Spleen (tissue), 11 donors: ENCODE data around the gene ZFX. TPM values are rescaled to one million over a fixed set of nuclear protein-coding genes. Genes with fewer than 3 reads are reported as not detected.

ENCODE experiments used
- DNase-seq: peaks from one replicate; pipeline ENCODE4 v3.0.0-alpha.2; 2020
- H3K27ac ChIP-seq, 8 donors: fragments of 200-600 bp; sonication (generic) in 7 of 8; 1 replicate in 4 of 8; 2 replicates in 4 of 8; pipeline versions ENCODE4 v1.5.0 to v1.8.0; 2016 to 2021; ENCODE audit warnings: inconsistent platforms in 4 of 8, mild to moderate bottlenecking in 4 of 8, moderate library complexity in 1 of 8
- H3K27me3 ChIP-seq, 7 donors: fragments of 200-600 bp; sonication (generic) in 6 of 7; replicated peaks in 1 of 7; 1 replicate in 4 of 7; 2 replicates in 3 of 7; pipeline versions ENCODE4 v1.5.0 to v1.8.0; 2016 to 2021; ENCODE audit warnings: inconsistent platforms in 3 of 7, mild to moderate bottlenecking in 1 of 7
- H3K36me3 ChIP-seq, 6 donors: fragments of 200-600 bp; sonication (generic) in 5 of 6; 1 replicate in 4 of 6; 2 replicates in 2 of 6; pipeline versions ENCODE4 v1.5.0 to v1.8.0; 2016 to 2021; ENCODE audit warnings: inconsistent platforms in 2 of 6
- H3K4me1 ChIP-seq, 6 donors: fragments of 200-600 bp; sonication (generic) in 5 of 6; 1 replicate in 3 of 6; 2 replicates in 3 of 6; pipeline versions ENCODE4 v1.5.0 to v1.8.0; 2016 to 2021; ENCODE audit warnings: inconsistent platforms in 3 of 6
- H3K4me3 ChIP-seq, 8 donors: fragments of 200-600 bp; sonication (generic) in 7 of 8; 1 replicate in 4 of 8; 2 replicates in 4 of 8; pipeline versions ENCODE4 v1.5.0 to v1.8.0; 2016 to 2021; ENCODE audit warnings: inconsistent platforms in 4 of 8, mild to moderate bottlenecking in 4 of 8, moderate library complexity in 2 of 8
- H3K9me3 ChIP-seq, 8 donors: fragments of 200-600 bp; sonication (generic) in 7 of 8; 1 replicate in 4 of 8; 2 replicates in 4 of 8; pipeline versions ENCODE4 v1.5.0 to v1.8.0; 2016 to 2021; ENCODE audit warnings: inconsistent platforms in 4 of 8
- CTCF ChIP-seq, 11 experiments: fragments of 200-600 bp in 7 of 11; fragments of 450-650 bp in 4 of 11; sonication (generic) in 4 of 11; IDR thresholded peaks in 8 of 11; conservative IDR thresholded peaks in 3 of 11; 1 replicate in 7 of 11; 2 replicates in 4 of 11; pipeline versions ENCODE4 v1.4.0 to v1.8.0; 2016 to 2021; ENCODE audit warnings: antibody characterized with exemption in 11 of 11, inconsistent platforms in 4 of 11, mild to moderate bottlenecking in 1 of 11
- POLR2A ChIP-seq, 3 donors: fragments of 450-650 bp; IDR thresholded peaks; one replicate each; pipeline ENCODE4 v1.5.1; 2017; ENCODE audit warnings: antibody characterized with exemption in 3 of 3, mild to moderate bottlenecking in 1 of 3
- POLR2AphosphoS5 ChIP-seq, 3 donors: sonication (generic); formaldehyde crosslinking; IDR thresholded peaks; one replicate each; pipeline ENCODE4 v1.5.1; 2017; ENCODE audit warnings: antibody characterized with exemption in 3 of 3
- WGBS, 5 donors: extraction: QIAGEN DNeasy Blood & Tissue Kit in 3 of 5; methylation state at CpG; one replicate each; pipeline versions ENCODE4 v1.1.5 to v1.1.7; 2013 to 2018; 5-methylcytosine and 5-hydroxymethylcytosine counted together
- intact Hi-C: fragments of 100-400 bp; cut with DNase I; formaldehyde crosslinking; loops from one replicate; pipeline ENCODE4 v1.15.0; 2023; ENCODE audit warnings: low total_unique reads
- polyA plus RNA-seq, 3 donors: library from polyadenylated mRNA; stranded (reverse); fragments of 200-250 nt; gene quantifications; one replicate each; pipeline ENCODE4 v1.2.1, GENCODE V29; 2013
- total RNA-seq, 7 donors: library from RNA; depleted of rRNA in 3 of 7; stranded (reverse); fragments of >200 nt in 3 of 7; fragmentation: NEBNext Ultra II Directional in 4 of 7; extraction: Animal tissue kit (Norgen Biotek cat#: 25700) in 4 of 7; gene quantifications; one replicate each; pipeline versions ENCODE4 v1.1.0 to v1.2.1, GENCODE V29; 2016 to 2021
- donor health status: healthy with polysubstance abuse.
- donor health status: DM: no; HTN: no; CAD: no; lungs with moderate emphysema.
- donor health status: DM: no; HTN: no; CAD: no.
- donor health status: Bipolar disorder and iron deficiency.
- donor health status: healthy.
- donor health status: DM: no; HTN: no; CAD: no.
- donor health status: DM: yes; HTN: yes; CAD: no.

Gene ZFX
- total and polyA plus RNA-seq, 10 donors = 5.0 to 105 (median 72.2) TPM

GRCh38 chrX:24186483-24186882, 37.0 kb downstream of the ZFX start:
- H3K4me3 ChIP-seq = no peak overlapping the region
- intact Hi-C loops = no loop called here
- H3K27me3 ChIP-seq = no peaks in the 10 kb centered on the region
- peaks cover 0 to 64% (median 0%) of the 10 kb centered on the region in 6 donors for H3K4me1 ChIP-seq
- no peaks in the 10 kb centered on the region for H3K9me3 ChIP-seq
- DNase-seq = no peak
- 61 to 83% (median 74%) methylated on average over 4 of the region's 4 CpGs for WGBS, 5 donors
- peaks cover 0 to 71% (median 11%) of the 10 kb centered on the region in 6 donors for H3K36me3 ChIP-seq
- no peak overlapping the region for H3K27ac ChIP-seq
- TF ChIP-seq POLR2A (IDR thresholded peaks at IDR 0.05) (no peak), CTCF (IDR thresholded peaks at IDR 0.05 in 8 of 11, conservative IDR thresholded peaks at IDR 0.05 in 3 of 11) (no peak), POLR2AphosphoS5 (IDR thresholded peaks at IDR 0.05) (peak in 1 of 3 donors; percentile 9)

- Histone ChIP-seq H3K27ac (no peak overlapping the region), H3K4me3 (no peak overlapping the region), H3K4me1 (peaks cover 0 to 64% (median 0%) of the 10 kb centered on the region in 6 donors), H3K9me3 (no peaks in the 10 kb centered on the region), H3K27me3 (no peaks in the 10 kb centered on the region), H3K36me3 (peaks cover 0 to 66% (median 11%) of the 10 kb centered on the region in 6 donors)
- intact Hi-C loops = no loop called here
- WGBS, 5 donors = 89 to 93% (median 92%) methylated on average over 4 of the region's 4 CpGs
- TF ChIP-seq POLR2AphosphoS5 (IDR thresholded peaks at IDR 0.05) (no peak), CTCF (IDR thresholded peaks at IDR 0.05 in 8 of 11, conservative IDR thresholded peaks at IDR 0.05 in 3 of 11) (no peak), POLR2A (IDR thresholded peaks at IDR 0.05) (no peak)
- no peak for DNase-seq
Measured at GRCh38 chrX:24186986-24187385, 37.5 kb downstream of the ZFX start.

GRCh38 chrX:24189490-24189889, 40.0 kb downstream of the ZFX start:
- DNase-seq = no peak
- H3K36me3 ChIP-seq = peaks cover 0 to 50% (median 8%) of the 10 kb centered on the region in 6 donors
- no peak overlapping the region for H3K27ac ChIP-seq
- peaks cover 0 to 59% (median 0%) of the 10 kb centered on the region in 6 donors for H3K4me1 ChIP-seq
- 66 to 94% (median 88%) methylated on average over 2 of the region's 2 CpGs for WGBS, 5 donors
- intact Hi-C loops = no loop called here
- H3K4me3 ChIP-seq = no peak overlapping the region
- no peaks in the 10 kb centered on the region for H3K27me3 ChIP-seq
- TF ChIP-seq CTCF (IDR thresholded peaks at IDR 0.05 in 8 of 11, conservative IDR thresholded peaks at IDR 0.05 in 3 of 11) (no peak), POLR2A (IDR thresholded peaks at IDR 0.05) (no peak), POLR2AphosphoS5 (IDR thresholded peaks at IDR 0.05) (no peak)
- H3K9me3 ChIP-seq = no peaks in the 10 kb centered on the region

- DNase-seq = no peak
- Histone ChIP-seq H3K4me1 (peaks cover 0 to 49% (median 0%) of the 10 kb centered on the region in 6 donors), H3K27ac (no peak overlapping the region), H3K4me3 (no peak overlapping the region), H3K36me3 (peaks cover 0 to 47% (median 2%) of the 10 kb centered on the region in 6 donors), H3K27me3 (no peaks in the 10 kb centered on the region), H3K9me3 (no peaks in the 10 kb centered on the region)
- 70 to 83% (median 81%) methylated on average over 2 of the region's 2 CpGs for WGBS, 5 donors
- intact Hi-C loops = no loop called here
- TF ChIP-seq CTCF (IDR thresholded peaks at IDR 0.05 in 8 of 11, conservative IDR thresholded peaks at IDR 0.05 in 3 of 11) (no peak), POLR2A (IDR thresholded peaks at IDR 0.05) (no peak), POLR2AphosphoS5 (IDR thresholded peaks at IDR 0.05) (no peak)
Measured at GRCh38 chrX:24190500-24191156, 41.1 kb downstream of the ZFX start.
